NK-92 (cell line): ENCODE results near the gene SYK.

Experiments used
- DNase-seq: peaks from one replicate; lab custom pipeline; 2025; ENCODE audit not compliant: unreplicated experiment; lab: John Stamatoyannopoulos, UW

The SYK gene

DNA sequence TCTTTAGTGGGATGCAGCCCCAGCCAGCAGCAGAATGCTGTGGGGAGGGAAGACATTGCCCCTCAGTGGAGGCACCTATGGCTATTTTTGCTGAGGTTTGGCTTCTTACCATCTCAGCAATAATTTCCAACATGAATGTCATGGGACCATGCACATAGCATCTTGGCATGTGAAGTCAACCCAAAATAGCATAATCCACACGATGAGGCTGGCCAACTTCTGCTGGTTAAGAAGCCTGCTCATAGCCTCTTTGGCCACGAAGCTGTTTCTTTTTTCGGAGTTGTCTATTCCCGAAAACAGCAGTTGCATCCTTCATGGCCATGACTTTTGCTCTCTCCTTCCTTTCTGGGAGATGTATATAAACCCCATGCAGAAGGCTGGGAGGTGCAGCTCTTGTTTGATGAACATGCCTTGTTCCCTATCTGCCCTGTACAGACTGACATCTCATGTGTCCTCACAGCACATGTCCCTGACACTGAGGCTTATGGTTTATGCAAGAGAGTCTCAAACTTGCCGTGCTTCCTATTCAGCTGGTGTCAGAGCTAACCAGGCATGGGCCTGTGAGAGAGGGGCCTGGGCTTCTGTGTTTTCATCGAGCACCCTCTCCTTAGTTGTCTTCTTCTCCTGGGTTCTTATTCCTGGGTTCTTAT is 45.3 kb downstream of the SYK start:
- DNase-seq, result no peak

DNA sequence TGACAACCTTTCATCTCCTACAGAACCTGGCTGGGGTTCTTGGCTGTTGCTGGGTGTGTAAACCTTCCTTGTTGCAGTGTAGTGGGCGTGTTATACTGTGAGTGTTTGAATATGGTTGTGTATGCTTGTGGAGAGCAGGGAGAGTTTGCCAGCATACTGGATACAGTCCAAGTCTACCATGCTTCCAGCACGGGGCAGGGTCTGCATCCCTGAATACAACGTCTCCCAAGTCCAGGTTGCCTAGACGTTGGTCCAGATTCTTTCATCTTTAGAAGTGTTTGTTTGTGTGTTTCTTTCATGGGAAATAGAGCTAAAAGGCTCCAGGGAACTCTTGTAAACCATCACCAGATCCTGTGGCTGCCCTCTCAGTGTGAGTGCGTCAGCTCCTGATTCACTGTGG is 46.4 kb downstream of the SYK start:
- no peak for DNase-seq

DNA sequence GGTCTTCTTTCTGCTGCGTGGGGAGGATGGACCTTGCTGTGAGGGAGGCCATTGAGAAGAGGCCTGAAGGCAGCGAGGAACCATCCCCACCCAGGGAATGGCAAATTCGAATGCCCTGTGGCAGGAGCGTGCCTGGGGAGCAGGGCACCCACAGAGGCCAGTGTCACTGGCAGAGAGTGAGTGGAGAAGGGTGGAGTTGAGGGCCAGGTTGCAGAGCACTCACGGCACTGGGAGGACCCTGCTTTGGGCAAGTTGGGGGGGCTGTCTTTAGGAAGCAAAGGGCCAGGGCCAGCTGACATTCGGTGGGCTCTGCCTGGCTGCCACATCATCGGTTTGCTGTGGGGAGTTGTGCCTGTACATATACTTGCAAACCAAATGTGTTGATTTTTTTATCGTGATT is 47.2 kb downstream of the SYK start:
- no peak for DNase-seq

DNA sequence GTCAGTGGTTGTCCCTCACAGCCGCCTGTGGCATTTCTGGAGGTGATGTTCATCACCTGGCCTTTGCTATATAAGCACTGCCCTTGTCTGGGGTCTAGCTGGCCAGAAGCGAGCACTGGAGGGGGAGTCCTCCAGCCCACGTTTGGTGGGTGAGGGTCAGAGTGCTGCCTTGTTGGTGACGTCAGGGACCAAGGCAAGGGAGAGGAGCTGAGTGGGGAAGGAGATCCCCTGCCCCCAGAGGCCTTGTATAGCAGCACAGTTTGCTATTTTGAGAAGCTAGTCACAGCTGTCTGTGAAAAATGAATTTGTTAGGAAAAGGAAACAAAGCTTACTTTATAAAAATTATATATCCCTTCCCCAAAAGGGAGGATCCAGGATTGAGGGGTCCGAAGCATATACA is 49.8 kb downstream of the SYK start:
- no peak for DNase-seq

DNA sequence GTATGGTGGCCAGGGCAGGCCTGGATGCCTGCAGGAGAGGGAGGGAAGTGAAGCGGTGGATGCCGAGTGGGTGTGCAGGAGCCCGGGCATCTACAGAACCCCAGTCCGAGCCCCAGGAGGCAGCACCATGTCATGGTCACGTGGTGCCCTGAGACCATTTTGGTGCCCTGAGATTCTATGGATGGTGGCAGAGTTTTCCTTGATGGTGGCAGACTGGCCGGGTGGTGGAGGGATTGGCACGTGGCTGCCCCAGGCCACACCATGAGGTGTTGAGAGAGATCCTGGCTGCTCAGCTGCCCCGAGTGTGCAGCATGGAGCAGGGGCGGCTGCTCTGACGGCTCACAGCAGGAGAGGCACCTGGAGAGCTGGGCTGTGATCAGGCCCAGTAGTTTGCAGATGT is 52.3 kb downstream of the SYK start:
- no peak for DNase-seq

DNA sequence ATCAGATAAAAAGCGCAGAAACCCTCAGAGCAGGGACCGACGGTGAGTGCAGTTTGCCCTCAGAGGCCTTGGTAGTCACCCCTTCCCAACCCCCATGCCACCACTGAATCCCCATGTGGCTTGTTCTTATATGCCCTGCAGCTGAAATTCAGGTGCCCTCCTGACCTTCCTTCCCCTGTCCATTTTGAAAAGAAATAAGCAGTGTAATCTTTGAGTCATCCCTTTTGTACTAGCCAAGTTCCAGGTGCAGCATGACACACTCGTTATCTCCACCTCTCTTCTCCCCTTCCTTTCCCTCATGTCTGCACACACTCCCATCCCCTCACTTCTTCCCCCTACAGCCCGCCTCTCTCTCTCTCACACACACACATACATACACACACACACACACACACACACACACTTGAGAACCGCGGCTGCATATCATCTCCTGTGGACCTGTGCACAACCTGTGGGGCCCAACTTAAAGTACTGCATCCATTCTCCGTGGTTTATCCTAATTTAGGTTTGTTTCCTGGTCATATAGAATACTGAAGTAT is 53.1 kb downstream of the SYK start:
- no peak for DNase-seq

DNA sequence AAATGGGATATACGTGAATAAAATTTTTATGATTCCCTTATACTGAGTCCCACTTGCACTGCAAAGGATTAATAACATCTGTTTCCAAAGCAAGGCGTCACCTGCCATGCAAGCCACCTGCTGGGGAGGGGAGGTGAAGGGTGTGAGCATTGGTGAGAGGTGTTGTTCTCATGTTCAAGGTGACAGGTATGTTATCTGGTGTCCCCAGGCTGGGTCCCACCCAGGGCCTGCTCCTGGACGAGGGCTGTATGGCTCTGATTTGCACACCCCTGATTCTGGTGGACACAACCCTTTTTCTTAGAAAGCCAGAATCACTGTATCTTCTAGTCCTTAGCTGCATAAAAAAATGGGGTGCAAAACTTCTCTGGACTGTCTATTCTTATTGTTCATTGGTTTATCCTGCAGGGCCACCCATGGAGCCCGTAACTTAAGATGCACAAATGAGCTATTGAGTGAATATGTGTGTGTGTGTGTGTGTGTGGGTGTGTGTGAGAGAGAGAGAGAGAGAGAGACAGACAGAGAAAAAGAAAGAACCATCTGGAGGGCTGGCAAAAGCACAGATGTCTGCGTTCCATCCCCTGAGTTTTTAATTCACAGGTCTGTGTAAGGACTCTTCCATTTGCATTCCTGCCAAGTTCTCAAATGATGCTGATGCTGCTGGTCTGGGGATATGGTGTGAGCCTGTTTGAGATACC is 53.7 kb downstream of the SYK start:
- DNase-seq, result no peak

DNA sequence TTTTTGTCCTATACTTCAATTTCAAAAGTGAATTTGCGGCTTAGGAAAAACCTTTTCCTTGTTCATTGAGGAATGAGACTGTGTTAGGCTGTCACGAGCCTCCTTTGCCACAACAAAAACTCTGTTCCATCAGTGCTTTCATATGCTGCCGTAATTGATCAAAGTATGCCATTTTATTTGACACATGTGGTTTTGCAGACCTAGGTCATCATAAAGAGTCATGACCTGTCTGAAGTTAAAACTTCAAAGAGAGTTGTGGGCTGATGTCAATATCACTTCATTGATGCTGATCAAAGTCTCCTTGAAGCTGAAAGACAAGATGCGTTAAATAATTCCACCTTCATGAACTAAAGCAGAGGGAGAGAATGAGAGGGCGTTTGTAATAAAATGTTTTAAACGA is 55.5 kb downstream of the SYK start:
- DNase-seq, result no peak

DNA sequence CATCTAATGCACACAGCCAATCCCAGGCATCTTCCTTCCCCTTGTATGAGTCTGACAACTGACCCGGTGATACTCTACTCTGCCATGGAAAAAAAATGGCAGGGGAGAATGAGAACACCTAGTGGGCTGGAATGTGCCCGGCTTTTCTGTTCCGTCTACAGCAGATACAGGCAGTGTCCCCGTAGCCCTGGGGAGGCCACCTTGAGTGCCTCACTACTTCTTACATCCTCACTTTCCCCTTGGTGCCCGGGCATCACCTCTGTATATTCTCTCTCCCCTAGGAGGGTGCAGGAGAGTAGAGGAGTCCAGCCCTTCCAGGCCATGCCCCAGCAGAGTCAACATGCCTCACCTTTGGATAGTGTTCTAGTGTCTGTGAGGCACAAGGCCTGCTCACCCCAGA is 56.2 kb downstream of the SYK start:
- DNase-seq, result no peak

DNA sequence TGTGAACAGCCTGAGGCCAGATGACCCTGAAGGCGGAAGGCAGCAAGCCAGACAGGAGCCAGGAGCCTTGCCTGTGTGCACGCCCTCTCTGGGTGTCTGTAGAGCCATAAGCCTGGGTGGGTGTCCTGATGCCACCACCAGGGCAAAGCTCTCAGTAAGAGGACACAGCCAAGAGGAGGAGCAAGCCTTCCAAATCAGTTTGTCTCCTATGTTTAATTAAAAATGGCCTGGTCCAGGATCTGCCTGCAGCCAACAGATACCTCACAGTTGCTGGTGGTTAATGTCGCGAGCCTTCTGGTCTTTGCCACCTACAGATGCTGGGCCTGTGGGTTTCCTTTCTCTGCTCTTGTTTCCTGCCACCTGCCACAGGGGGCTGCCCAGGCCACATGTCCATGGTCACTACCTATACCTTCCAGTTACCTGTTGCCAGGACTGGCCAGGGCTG is 56.9 kb downstream of the SYK start:
- DNase-seq, result no peak

DNA sequence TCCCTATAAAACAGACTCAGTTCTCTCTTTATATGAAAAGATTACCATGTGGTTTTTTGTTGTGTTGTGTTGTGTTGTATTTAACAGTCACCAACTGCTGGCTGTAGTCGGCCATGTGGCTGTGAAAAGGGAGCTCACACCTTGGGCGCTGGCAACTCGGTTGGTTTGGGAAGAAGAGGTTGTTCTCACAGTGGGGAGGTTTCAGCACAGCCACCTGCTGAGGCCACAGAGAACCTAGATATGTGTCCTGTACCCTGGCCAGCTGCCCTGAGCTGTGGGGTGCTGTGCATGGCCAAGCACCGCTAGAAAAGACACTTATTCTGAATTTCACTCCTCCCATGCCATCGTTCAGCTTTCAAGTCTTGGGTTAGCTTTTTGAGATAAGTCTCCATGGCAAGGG is 58.8 kb downstream of the SYK start:
- no peak for DNase-seq

DNA sequence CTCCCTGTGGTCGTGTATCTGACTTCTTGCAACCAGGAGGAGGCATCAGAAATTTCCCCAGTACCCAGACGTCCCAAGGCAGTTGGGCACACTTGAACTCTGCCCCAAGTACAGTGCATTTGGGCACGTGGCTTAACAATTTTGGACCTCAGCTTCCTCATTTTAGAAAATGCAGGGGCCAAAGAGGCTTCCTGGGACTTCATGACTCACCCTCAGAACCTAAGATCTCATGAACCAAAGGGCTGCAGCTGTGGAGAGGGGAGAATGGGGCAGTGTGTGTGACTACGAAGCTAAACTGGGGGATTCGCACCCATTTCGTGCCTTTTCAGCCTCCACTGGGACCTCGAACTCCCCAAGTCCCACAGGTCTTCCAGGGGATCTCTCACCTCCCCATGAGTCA is 59.2 kb downstream of the SYK start:
- DNase-seq, result no peak

DNA sequence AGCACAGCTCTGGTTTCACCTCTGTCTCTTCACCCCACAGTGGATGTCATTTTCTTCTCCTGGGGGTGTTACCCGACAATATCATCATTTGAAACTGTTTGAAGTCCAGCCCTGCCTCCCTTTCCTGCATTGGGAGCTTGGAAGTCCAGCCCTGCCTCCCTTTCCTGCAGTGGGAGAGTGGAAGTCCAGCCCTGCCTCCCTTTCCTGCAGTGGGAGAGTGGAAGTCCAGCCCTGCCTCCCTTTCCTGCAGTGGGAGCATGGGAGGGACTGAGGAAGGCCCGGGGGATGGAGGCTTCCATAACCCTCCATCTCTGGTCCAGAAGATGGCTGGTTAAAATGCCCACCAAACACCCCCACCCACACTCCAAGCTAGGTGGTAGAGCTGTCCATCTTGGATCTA is 59.8 kb downstream of the SYK start:
- DNase-seq, result no peak

DNA sequence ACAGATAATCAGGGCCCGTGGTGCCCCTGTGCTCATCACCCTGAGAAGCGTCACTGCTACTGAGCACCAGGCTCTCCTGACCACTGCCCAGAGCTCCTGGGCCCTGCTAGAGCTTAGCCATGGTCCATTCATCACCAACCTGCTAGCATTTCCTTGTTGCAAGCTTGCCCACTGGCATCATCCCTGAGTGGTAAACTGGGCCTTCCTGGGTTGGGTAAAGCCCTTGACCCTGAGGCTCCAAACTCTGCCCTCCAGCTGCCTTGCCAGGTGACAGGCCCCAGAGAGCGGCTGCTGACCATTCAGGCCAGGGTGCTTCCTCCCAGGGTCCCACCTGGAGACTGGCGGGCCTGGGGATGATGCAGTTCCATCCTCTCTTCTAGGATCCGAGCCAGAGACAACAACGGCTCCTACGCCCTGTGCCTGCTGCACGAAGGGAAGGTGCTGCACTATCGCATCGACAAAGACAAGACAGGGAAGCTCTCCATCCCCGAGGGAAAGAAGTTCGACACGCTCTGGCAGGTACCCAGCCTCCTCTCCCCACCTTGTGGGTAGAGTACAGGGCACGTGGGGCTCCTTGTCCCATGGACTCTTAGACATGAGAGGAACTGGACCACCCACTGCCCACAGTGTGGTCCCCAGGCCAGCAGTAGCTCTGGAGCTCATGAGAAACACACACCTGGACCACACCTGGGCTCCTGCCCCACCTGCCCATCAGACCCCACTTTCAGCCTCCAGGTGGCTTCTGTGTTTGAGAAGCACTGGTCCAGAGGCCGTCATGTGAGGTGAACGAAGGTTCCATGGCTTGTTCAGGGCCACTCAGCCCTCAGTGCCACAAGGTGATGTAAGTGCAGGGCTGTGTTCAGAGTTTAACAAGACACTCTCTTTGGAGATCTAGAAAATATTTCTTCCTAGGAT is 60.5 kb downstream of the SYK start:
- no peak for DNase-seq

DNA sequence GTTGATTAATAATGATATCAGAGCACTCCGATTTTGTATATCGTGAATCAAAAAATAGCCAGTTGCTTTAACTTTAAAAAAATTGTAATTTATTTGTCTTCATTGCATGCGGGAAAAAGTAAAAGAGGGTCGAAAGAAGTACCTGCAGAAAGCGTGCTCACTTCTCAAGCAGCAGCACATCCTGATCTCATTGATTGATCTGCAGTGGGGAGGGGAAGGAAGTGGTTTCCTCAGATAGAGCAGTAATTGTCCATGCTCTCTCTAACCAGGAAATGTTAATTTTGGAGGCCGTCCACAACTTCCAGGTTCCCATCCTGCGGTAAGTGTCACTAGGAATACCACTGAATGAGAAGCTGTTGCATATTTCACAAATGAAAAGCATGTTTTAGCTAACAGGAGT is 63.2 kb downstream of the SYK start:
- DNase-seq, result no peak

DNA sequence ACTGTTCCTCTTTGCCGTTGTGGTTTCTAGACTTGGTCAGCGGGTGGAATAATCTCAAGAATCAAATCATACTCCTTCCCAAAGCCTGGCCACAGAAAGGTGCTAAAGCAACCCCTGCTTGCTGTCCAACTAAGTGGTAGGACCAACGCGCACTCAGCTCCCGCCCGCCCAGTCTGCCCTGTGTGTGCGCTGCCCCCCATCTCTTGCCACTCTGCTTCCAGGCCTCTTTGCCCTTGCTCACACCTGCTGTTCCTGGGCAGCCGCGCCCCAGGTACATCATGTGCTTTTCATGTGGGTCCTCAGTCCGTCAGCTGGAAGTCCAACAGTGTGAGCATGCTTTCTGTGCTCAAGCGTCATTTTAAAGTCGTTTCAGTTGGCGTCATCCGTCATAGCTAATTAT is 65.5 kb downstream of the SYK start:
- no peak for DNase-seq

DNA sequence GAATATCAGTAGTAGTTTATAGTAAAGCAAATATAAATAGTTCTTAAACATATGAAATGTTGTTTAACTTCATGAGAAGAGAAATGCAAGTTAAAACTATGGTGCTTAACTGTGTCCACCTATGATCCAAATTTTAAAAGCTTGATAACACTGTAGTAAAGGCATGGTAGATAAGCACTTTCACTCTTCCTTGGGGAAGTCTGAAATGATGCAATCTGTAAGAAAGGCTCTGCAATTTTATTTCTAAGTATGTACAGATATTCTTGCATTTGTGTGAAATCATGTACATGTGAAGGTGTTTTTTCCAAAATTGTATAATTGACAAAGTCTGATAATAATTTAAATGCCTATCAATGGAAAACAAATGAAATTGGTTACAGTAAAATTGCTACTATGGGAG is 66.9 kb downstream of the SYK start:
- DNase-seq, result no peak

DNA sequence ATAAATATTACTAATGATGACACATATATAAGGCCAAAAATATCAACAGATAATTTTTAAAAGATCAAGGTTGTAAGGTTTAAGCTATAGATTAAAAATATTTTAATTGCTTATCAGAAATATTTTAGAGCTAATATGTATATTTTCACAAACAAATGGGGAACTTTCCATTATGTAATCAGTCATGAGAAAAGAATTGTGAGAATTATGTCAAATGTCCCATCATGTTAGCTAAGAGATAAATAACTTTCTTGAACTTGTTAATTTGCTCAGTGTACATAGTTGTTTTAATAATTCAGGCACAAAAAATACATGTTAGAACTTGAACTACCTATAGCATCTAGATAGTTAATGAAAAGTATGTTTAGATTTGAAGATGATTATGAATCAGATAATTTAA is 67.7 kb downstream of the SYK start:
- no peak for DNase-seq

DNA sequence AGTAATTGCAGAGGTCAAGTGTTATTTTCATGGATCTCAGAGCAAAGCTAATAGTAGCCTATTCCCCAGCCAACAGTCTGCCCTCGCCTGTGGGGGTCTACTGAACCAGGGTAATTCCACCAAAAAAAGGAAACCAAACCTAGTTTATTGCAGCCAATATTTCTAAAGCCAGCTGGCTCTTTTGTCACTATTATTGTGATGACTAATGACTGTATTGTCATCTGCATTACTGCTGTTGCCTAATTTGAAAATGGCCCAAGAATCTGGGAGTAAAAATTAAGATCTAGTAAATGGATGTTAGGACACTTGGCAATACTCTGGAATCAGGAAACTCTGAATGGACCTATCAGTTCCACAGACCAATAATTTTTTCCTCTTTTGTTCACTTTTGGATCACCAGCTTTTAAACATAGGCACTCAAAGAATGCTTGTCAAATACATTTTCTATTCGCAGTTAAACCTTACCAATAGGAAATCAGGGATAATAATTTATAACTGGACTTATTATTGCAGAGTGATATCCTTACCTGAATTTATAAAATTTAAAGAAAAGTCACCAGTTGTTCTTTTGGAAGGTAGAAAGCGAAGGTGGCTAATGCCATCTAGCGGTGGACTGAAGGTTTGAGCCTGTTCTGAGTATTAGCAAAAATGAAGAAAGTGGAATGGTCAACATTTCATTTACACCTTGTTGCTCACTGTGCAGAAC is 69.2 kb downstream of the SYK start:
- DNase-seq, result no peak

DNA sequence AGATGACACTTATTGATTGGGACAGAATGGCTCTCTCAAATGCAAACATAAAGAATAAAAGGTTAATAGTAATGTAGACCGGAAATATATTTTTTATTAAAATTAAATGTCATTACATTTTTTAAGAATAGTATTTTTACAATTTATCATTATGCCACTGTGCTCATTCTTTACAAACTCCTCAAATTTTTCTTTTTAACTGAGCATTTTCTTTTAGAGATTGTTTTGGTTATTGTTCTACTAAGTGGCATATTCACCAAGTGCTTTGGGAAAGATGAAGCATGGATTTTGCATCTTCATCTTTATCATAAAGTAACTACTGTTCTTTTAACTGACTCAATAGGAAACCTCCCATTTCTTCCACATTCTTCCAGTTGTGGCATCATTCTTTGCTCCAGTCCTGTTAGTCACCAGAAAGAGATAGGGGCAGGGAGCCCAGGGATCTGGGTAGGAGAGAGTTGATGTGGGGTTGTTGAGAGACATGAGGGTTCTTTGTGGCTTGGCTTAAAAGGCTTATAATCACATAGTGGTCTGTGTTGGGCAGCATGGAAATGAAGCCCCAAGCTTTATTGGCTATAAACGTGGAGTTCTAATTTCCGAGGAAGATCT is 69.8 kb downstream of the SYK start:
- DNase-seq, result no peak

DNA sequence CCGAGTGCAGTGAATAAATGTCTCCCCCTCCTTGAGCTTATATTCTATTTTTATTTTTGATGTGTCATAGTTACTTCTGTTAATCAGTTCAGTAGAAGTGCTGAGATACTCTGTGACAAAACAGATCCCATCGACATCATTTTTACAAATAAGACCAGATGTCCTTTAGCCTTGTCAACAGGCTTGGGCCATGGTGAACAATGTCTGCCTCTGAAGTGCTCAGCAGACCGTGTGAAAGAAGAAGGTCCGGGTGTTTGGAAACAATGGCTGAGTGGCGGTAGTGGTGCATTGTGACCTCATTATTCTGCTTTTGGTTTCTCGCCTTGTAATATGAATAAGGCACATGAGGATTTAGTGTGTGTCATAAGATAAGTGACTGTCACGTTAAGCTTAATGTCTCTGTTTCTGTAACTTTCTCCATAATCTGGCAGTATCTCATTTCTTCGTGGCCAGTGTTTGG is 71.2 kb downstream of the SYK start:
- DNase-seq, result no peak
